Stromal cell of bone marrow (primary cell): ENCODE results near the gene C10orf95.
"Not testable (repeated sequence)": the region's sequence is repeated elsewhere in the genome, so short reads cannot be mapped to it uniquely, and the experiment has no call there.

Experiments
- DNase-seq: peaks from one replicate; pipeline ENCODE4 v3.0.0-alpha.2; 2012; ENCODE audit warnings: low read depth

Gene C10orf95

DNA sequence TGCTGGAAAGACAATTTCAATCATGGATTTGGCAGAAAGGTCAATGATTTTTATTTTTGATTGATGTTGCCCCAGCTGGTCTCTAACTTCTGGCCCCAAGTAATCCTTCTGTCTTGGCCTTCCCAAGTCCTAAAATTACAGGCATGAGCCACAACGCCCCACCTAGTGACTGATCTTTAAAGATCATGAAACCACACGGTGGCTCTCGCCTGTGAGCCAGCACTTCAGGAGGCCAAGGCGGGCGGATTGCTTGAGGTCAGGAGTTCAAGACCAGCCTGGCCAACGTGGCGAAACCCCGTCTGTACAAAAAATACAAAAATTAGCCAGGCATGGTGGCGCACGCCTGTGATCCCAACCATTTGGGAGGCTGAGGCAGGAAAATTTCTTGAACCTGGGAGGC, 12.6 kb upstream of the C10orf95 start:
- no peak for DNase-seq

DNA sequence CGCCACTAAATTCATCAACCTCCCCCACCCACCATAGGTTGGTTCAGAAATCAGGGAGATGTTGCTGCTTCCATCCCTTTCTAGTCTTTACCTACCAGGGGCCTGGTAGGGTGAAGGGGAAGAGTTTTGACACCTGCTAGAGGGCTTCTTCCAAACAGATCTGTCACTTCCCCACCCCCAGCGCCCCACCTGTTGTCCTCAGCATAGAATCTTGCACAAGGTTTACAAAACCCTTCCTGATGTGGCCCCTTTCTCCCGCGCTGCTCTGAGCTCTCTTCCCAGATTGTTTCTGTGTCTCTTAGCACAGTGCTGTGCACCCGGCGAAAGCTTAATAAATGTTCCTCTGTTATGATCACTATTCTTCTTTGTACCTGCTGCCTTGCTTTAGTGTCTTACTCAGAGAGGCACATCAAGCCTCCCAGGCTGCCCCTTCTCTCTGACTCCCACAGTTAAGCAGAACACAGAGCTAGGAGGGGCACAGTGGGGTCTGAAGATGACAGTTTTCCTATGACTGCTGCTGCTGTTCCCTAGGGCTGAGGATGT, 11.2 kb upstream of the C10orf95 start:
- DNase-seq: no peak

- DNase-seq: peak; percentile 47
Observed at GRCh38 chr10:102461187-102462054, 10.1 kb upstream of the C10orf95 start.

- DNase-seq: no peak
Observed at GRCh38 chr10:102460836-102461186, 9.5 kb upstream of the C10orf95 start.

GRCh38 chr10:102458656-102459055, 7.3 kb upstream of the C10orf95 start:
- DNase-seq: no peak

DNA sequence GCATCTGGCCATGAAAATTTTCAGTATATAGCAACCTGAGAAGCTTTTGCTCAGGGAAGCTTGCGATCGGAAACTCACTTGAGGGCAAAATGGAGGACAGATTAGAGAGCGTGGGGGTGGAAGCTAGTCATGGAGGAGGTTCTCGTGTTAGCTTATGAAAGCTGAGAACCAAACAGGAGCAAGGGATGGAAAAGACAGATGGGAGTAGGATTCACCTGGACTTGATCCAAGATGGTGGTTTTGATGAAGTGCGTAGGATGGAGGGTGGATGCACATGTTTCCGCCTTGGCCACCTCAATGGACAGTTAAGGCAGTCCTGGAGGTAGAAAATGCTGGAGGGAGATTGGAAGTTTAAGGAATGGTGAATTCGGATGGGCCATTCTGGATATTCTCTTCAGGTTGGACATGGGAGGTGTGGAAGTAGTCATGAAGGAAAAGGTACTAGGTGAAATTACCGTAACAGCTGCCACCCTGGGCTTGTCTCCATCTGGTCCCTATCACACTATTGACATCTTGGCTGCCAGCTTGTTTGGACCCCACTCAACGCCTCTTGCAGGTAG, 6.3 kb upstream of the C10orf95 start:
- DNase-seq: no peak

DNA sequence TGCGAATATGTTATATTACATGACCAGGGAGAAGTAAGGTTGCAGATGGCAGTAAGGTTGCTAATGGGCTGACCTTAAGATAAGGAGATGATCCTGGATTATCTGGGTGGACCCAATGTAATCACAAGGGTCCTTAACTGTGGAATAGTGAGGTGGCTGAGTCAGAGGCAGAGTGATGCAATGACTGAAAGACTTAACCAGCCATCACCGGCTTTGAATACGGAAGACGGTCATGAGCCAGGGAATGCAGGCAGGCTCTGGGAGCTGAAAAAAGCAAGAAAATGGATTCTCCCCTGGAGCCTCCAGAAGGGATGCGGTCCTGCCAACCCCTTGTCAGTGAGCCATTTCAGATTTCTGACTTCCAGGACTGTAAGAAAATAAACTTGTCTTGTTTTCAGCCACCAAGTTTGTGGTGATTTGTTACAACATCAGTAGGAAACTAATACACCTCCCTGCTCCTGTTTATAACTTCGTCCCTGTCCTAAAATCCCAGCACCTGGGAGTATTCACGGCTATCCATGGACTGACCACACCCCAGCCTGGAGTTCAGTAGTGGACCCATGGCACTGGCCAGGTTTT, 4.6 kb upstream of the C10orf95 start:
- DNase-seq: peak; percentile 82

DNA sequence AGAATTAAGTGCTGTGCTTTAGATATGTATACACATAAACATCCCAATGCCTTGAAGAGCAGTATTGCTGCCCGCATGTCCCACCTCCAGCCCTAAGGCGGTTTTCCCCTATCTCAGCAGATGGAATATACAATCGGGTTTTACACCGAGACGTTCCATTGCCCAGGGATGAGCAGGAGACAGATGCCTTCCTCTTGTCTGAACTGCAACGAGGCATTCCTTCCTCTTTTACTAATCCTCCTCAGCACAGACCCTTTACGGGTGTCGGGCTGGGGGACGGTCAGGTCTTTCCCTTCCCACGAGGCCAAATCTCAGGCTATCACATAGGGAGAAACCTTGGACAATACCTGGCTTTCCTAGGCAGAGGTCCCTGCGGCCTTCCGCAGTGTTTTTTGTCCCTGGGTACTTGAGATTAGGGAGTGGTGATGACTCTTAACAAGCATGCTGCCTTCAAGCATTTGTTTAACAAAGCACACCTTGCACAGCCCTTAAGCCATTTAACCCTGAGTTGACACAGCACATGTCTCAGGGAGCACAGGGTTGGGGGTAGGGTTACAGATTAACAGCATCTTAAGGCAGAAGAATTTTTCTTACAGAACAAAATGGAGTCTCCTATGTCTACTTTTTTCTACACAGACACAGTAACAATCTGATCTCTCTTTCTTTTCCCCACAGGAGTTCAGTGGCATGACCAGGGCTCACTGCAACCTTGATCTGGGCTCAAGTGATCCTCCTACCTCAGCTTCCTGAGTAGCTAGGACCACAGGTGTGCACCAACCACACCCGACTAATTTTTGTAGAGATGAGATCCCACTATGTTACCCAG, 3.5 kb upstream of the C10orf95 start:
- not testable (repeated sequence) for DNase-seq

DNA sequence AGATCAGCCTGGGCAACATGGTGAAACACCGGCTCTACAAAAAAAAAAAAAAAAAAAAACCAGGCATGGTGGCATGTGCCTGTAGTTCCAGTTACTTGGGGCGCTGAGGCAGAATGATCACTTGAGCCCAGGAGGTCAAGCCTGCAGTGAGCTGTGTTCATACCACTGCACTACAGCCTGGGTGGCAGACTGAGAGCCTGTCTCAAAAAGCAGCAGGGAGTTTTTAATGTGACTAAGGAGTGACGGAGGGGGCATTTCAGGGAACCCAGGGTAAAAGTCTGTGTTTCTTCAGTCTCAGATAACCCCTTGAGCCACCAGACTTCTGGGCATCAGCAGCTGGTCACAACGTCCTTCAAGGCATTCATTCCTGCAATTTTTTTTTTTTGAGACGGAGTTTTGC, 2.2 kb upstream of the C10orf95 start:
- no peak for DNase-seq

DNA sequence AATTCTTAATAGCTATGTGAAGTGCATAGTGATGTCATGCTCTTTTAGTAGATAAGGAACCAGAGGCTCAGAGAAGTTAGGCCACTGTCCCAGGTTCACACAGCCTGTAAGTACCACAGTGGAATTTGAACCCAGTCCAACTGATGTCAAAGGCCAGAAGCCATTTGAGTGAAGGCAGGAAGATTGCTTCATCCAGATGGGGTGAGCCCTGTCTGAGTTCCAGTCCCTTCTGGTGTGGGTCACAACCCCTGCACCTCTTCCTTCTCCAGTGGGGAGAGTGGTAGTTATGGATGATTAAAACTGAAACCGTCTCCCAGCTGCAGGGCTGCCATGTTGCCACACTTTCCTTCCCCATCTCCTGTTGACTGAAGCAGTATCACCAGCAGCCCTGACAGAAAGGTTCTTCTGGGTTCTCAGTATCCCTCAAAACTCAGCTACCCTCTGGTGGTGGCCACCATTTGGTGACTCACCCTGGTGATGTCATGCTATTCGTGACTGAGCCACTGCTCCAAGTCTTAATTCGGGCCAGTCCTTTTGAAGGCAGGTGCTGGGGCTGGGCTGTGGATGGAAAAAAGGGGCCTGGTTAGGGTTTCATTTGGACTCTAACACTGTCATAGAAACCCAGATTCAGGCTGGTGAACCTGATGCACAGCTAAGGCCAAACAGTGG, 1.5 kb upstream of the C10orf95 start:
- peak; percentile 77 for DNase-seq

GRCh38 chr10:102450374-102451104, 804 bp downstream of the C10orf95 start:
- no peak for DNase-seq

DNA sequence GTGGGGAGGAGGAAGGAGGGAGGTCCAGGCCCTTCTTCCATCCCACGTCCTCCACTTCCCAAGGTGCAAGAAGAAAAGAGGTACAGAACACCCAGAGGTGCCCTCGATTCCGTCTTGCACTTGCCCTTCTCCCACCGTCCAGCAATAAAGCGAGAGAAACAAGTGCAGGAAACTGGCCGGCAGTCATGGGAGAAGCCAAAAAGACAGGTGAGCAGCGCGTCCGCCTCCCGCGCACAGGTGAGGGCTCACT, 1.3 kb downstream of the C10orf95 start:
- DNase-seq: no peak

GRCh38 chr10:102449321-102450123, 1.8 kb downstream of the C10orf95 start:
- DNase-seq: no peak

GRCh38 chr10:102444851-102445250, 6.5 kb downstream of the C10orf95 start:
- DNase-seq: no peak

DNA sequence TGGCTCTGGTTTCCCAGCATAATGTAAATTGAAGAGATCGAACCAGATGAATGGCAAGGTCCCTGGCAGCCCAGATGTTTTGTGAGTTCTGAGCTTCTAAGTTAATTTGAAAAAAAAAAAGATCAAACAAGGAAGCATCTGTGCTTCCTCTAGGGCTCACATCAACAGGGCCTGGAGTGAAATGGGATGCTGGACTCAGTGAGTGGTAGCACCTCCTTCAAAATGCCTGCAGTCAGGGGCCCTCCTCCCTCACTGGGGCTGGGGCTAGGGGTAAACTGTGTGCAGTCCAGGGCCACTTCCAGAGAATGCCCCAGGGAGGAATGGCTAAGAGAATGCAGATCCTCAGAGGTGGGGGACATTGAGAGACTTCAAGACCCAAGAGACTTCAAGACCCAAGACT, 13.0 kb downstream of the C10orf95 start:
- DNase-seq: no peak

GRCh38 chr10:102437515-102437914, 13.8 kb downstream of the C10orf95 start:
- no peak for DNase-seq

GRCh38 chr10:102436312-102436711, 15.0 kb downstream of the C10orf95 start:
- DNase-seq: no peak

DNA sequence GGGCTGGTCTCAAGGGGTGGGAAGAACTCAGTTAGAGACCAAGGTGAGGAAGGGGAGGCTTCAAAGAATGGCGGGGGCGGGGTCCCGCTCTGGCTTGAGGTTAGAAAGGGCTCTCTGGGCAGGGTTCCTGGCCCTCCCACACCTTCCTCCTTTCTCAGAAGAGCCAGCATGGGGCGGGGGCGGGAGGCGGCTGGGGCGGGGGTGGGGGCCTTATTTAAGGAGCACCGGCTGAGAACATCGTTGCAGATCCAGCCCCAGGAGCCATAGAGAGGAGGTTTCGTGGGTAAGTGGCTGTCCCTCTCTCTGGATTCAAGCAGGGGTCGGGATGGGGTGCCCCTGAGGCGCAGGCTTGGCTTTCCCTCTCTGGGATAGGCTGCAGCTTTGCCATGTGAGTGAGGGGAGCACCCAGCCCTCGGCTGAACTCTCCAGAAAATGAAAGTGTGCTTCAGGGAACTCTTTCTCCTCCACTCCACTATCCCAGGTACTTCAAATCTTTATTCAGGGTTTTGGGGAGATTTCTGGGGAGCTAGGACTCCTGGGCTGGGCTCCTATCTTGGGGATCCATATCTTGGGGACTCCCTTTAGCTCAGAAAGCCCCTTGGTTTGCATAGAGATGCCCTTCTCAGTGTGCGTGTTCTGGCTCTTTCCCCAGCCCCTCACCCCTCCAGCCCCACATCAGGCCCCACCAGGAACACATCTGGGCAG, 15.7 kb downstream of the C10orf95 start:
- no peak for DNase-seq

- DNase-seq: no peak
Observed at GRCh38 chr10:102435133-102435497, 16.2 kb downstream of the C10orf95 start.
